Neuronal stem cell (in vitro differentiated cells): ENCODE measurements around the gene GUCY2C.

Experiments used
- DNase-seq: peaks from one replicate; pipeline ENCODE4 v3.0.0-alpha.2; 2013; ENCODE audit warnings: low spot score
- H2AFZ ChIP-seq: one replicate; pipeline ENCODE4 v1.6.1; 2013; ENCODE audit warnings: mild to moderate bottlenecking, low read length, inconsistent platforms
- H2AK5ac ChIP-seq: 2 replicates; pipeline ENCODE4 v1.6.1; 2013; ENCODE audit warnings: low read depth, mild to moderate bottlenecking, inconsistent platforms, low read length, moderate library complexity, mixed read lengths
- H2BK120ac ChIP-seq: 2 replicates; pipeline ENCODE4 v1.6.1; 2013; ENCODE audit warnings: low read depth, mild to moderate bottlenecking, inconsistent platforms, low read length, moderate library complexity, mixed read lengths
- H2BK12ac ChIP-seq: one replicate; pipeline ENCODE4 v1.6.1; 2013; ENCODE audit warnings: low read length, inconsistent platforms
- H2BK15ac ChIP-seq: 2 replicates; pipeline ENCODE4 v1.6.1; 2013; ENCODE audit warnings: mild to moderate bottlenecking, low read length, inconsistent platforms, mixed read lengths
- H2BK5ac ChIP-seq: one replicate; pipeline ENCODE4 v1.6.1; 2013; ENCODE audit warnings: inconsistent platforms, mild to moderate bottlenecking, low read length, moderate library complexity
- H3K14ac ChIP-seq: one replicate; pipeline ENCODE4 v1.6.1; 2013; ENCODE audit warnings: low read length, inconsistent platforms
- H3K18ac ChIP-seq: 2 replicates; pipeline ENCODE4 v1.6.1; 2013; ENCODE audit warnings: low read length, inconsistent platforms
- H3K23ac ChIP-seq: 2 replicates; pipeline ENCODE4 v1.6.1; 2013; ENCODE audit warnings: low read depth, mild to moderate bottlenecking, mixed read lengths, low read length, inconsistent platforms; ENCODE audit not compliant: poor library complexity
- H3K27ac ChIP-seq: replicated peaks from 3 replicates; pipeline ENCODE4 v1.5.1; 2013; ENCODE audit warnings: low read length, inconsistent platforms
- H3K27me3 ChIP-seq, 3 experiments: 2 replicates each; pipeline ENCODE4 v1.6.1; 2013; ENCODE audit warnings: low read length in 3 of 3, mild to moderate bottlenecking in 2 of 3, inconsistent platforms in 1 of 3, low read depth in 1 of 3, mixed read lengths in 1 of 3, moderate library complexity in 1 of 3; ENCODE audit not compliant: control insufficient read depth in 3 of 3, insufficient read depth in 3 of 3
- H3K36me3 ChIP-seq, 2 donors: replicated peaks in 1 of 2; 2 replicates each; pipeline ENCODE4 v1.6.1; 2013; ENCODE audit warnings: low read length in 2 of 2; ENCODE audit not compliant: control insufficient read depth in 2 of 2, insufficient read depth in 2 of 2
- H3K4ac ChIP-seq: 2 replicates; pipeline ENCODE4 v1.6.1; 2013; ENCODE audit warnings: inconsistent platforms, mild to moderate bottlenecking, low read length, moderate library complexity
- H3K4me1 ChIP-seq, 2 donors: 1 replicate in 1 of 2; 2 replicates in 1 of 2; pipeline ENCODE4 v1.6.1; 2013; ENCODE audit warnings: low read length in 2 of 2, low read depth in 1 of 2; ENCODE audit not compliant: control insufficient read depth in 2 of 2, insufficient read depth in 1 of 2
- H3K4me2 ChIP-seq: one replicate; pipeline ENCODE4 v1.6.1; 2013; ENCODE audit warnings: mild to moderate bottlenecking, low read length, inconsistent platforms; ENCODE audit not compliant: insufficient read depth, poor library complexity, severe bottlenecking
- H3K4me3 ChIP-seq, 2 donors: 2 replicates each; pipeline ENCODE4 v1.5.1; 2013; ENCODE audit warnings: low read length in 2 of 2, mild to moderate bottlenecking in 2 of 2, inconsistent platforms in 1 of 2, moderate library complexity in 1 of 2
- H3K79me1 ChIP-seq: one replicate; pipeline ENCODE4 v1.6.1; 2013; ENCODE audit warnings: low read depth, mild to moderate bottlenecking, inconsistent platforms, low read length, moderate library complexity
- H3K9ac ChIP-seq: one replicate; pipeline ENCODE4 v1.6.1; 2013; ENCODE audit warnings: mild to moderate bottlenecking, low read depth, low read length, inconsistent platforms; ENCODE audit not compliant: poor library complexity
- H3K9me3 ChIP-seq, 2 donors: replicated peaks in 1 of 2; 2 replicates each; pipeline versions ENCODE3 to v1.6.1; 2013; ENCODE audit warnings: low read length in 2 of 2, mild to moderate bottlenecking in 2 of 2, inconsistent platforms in 1 of 2, low read depth in 1 of 2, mixed read lengths in 1 of 2, moderate library complexity in 1 of 2; ENCODE audit not compliant: control insufficient read depth in 2 of 2, insufficient read depth in 1 of 2
- H4K8ac ChIP-seq: one replicate; pipeline ENCODE4 v1.6.1; 2013; ENCODE audit warnings: low read depth, mild to moderate bottlenecking, inconsistent platforms, low read length, moderate library complexity
- H4K91ac ChIP-seq: one replicate; pipeline ENCODE4 v1.6.1; 2013; ENCODE audit warnings: low read length, low read depth, mild to moderate bottlenecking, inconsistent platforms; ENCODE audit not compliant: poor library complexity
- WGBS, 2 donors: extraction: QIAGEN DNeasy Blood & Tissue Kit; methylation state at CpG; one replicate each; pipeline ENCODE4 v1.1.7; 2013; ENCODE audit warnings: missing lambda C conversion rate in 2 of 2, mixed read lengths in 1 of 2; ENCODE audit not compliant: insufficient read length in 2 of 2, insufficient replicate concordance in 1 of 2; ENCODE audit errors: extremely low coverage in 2 of 2; 5-methylcytosine and 5-hydroxymethylcytosine counted together

The GUCY2C gene

DNA sequence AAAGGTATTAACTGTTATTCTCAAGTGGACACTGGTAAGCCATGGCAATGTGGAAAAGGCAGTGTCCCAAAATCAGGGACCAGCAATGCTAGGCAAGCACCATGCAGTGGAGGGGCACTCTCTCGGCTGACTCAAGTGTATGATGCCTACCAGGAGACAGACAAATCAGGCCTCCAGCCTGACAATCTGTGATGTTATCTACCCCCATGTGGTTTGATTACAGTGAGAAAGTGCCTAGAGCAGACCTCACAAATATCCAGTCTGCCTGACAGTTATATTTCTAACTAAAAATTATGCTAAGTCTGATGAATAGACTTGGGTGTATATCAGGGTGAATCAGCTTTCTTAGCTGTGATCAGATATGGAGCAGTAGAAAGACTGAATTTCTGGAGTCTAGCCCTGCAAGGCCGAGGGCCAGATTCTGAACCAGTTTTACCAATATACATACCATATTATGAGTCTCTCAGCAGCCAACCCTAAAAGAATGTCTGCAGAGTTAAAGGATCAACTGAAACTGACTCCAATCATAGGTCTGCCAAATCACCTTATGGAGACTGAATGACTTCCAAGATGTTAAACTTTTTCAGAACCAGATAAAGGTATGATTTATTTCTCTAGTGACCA, 132.0 kb downstream of the GUCY2C start:
- H2BK5ac ChIP-seq: no peak overlapping the region
- no peak overlapping the region for H3K9ac ChIP-seq
- no peak overlapping the region for H3K18ac ChIP-seq
- H2BK15ac ChIP-seq: no peak overlapping the region
- peaks cover 0 to 23% (median 6%) of the 10 kb centered on the region in 3 experiments for H3K27me3 ChIP-seq
- H3K4me3 ChIP-seq: no peak overlapping the region
- no CpG with 5 or more reads among the region's 2 CpGs for WGBS, 2 donors
- H2AFZ ChIP-seq: no peak overlapping the region
- H3K4me2 ChIP-seq: no peak overlapping the region
- no peak overlapping the region for H3K23ac ChIP-seq
- H3K79me1 ChIP-seq: no peaks in the 10 kb centered on the region
- H2BK12ac ChIP-seq: no peak overlapping the region
- no peak overlapping the region for H4K8ac ChIP-seq
- H3K36me3 ChIP-seq: no peaks in the 10 kb centered on the region
- no peak overlapping the region for H2AK5ac ChIP-seq
- H3K4me1 ChIP-seq: peaks cover 0 to 1% of the 10 kb centered on the region in 2 donors
- H3K4ac ChIP-seq: no peak overlapping the region
- H3K14ac ChIP-seq: no peak overlapping the region
- no peak for DNase-seq
- H3K27ac ChIP-seq: no peak overlapping the region
- H2BK120ac ChIP-seq: no peak overlapping the region
- no peak overlapping the region for H4K91ac ChIP-seq
- H3K9me3 ChIP-seq: peaks cover 0 to 4% of the 10 kb centered on the region in 2 donors

- Histone ChIP-seq H3K27me3 (peaks cover 0 to 20% (median 3%) of the 10 kb centered on the region in 3 experiments), H3K36me3 (no peaks in the 10 kb centered on the region), H4K91ac (no peak overlapping the region), H3K14ac (no peak overlapping the region), H3K18ac (no peak overlapping the region), H3K4me1 (peaks cover 0 to under 1% of the 10 kb centered on the region in 2 donors), H3K27ac (no peak overlapping the region), H3K4me3 (no peak overlapping the region), H2BK5ac (no peak overlapping the region), H3K9ac (no peak overlapping the region), H3K9me3 (peaks cover 0 to 3% of the 10 kb centered on the region in 2 donors), H3K79me1 (no peaks in the 10 kb centered on the region), H3K23ac (no peak overlapping the region), H3K4me2 (no peak overlapping the region), H2BK12ac (no peak overlapping the region), H3K4ac (no peak overlapping the region), H2AK5ac (no peak overlapping the region), H2AFZ (no peak overlapping the region), H4K8ac (no peak overlapping the region), H2BK120ac (no peak overlapping the region), H2BK15ac (no peak overlapping the region)
- DNase-seq: no peak
- no CpG with 5 or more reads among the region's 4 CpGs for WGBS, 2 donors
Measured at GRCh38 chr12:14563046-14563445, 133.4 kb downstream of the GUCY2C start.
